IPS-NIHi7 (cell line): Measurements from ENCODE around the gene SLC13A3.

Experiments
- DNase-seq: peaks from one replicate; pipeline ENCODE4 v3.0.0; 2012; ENCODE audit warnings: mixed read lengths; ENCODE audit errors: extremely low spot score

SLC13A3 gene

GRCh38 chr20:46651091-46651962 lies at the start of gene SLC13A3:
TSS of gene SLC13A3 (minus strand) at chr20:46651459. CDS start at chr20:46651421, 38 bp downstream.
- peak; percentile 85 for DNase-seq

- no peak for DNase-seq
Observed at GRCh38 chr20:46701057-46701456, 49.8 kb upstream of the SLC13A3 start.

GRCh38 chr20:46700481-46700880 lies 49.2 kb upstream of the SLC13A3 start:
- DNase-seq = no peak

- DNase-seq = no peak
Observed at GRCh38 chr20:46699651-46700359, 48.5 kb upstream of the SLC13A3 start.

GRCh38 chr20:46698788-46699187 lies 47.5 kb upstream of the SLC13A3 start:
- DNase-seq = no peak

- DNase-seq = no peak
Observed at GRCh38 chr20:46696791-46697279, 45.6 kb upstream of the SLC13A3 start.

GRCh38 chr20:46695892-46696291 lies 44.6 kb upstream of the SLC13A3 start:
- DNase-seq = no peak

- no peak for DNase-seq
Observed at GRCh38 chr20:46694484-46694883, 43.2 kb upstream of the SLC13A3 start.

- no peak for DNase-seq
Observed at GRCh38 chr20:46691196-46691595, 39.9 kb upstream of the SLC13A3 start.

- DNase-seq = no peak
Observed at GRCh38 chr20:46690219-46691106, 39.2 kb upstream of the SLC13A3 start.

GRCh38 chr20:46689754-46690085 lies 38.5 kb upstream of the SLC13A3 start:
- no peak for DNase-seq

GRCh38 chr20:46689082-46689753 lies 38.0 kb upstream of the SLC13A3 start, which contains the start of gene TP53RK:
TSS of gene TP53RK (minus strand) at chr20:46689444. CDS start at chr20:46689414, 30 bp downstream.
- DNase-seq = peak; percentile 99

GRCh38 chr20:46688151-46689081 lies 37.2 kb upstream of the SLC13A3 start:
- DNase-seq = no peak

- peak; percentile 78 for DNase-seq
Observed at GRCh38 chr20:46683939-46684750, 32.9 kb upstream of the SLC13A3 start.

GRCh38 chr20:46683668-46683938 lies 32.3 kb upstream of the SLC13A3 start:
- DNase-seq = no peak

- no peak for DNase-seq
Observed at GRCh38 chr20:46683011-46683667, 31.9 kb upstream of the SLC13A3 start.

- no peak for DNase-seq
Observed at GRCh38 chr20:46682063-46682821, 31.0 kb upstream of the SLC13A3 start.
